HEK293 (cell line): Measurements from ENCODE around the gene ELOVL1.

Source experiments
- BCL11A ChIP-seq: fragments of 450-650 bp; formaldehyde crosslinking; IDR thresholded peaks from 2 replicates; pipeline ENCODE4 v1.5.1; 2016; ENCODE audit warnings: low read depth, missing biosample characterization, missing genetic modification characterization
- GLIS1 ChIP-seq: fragments of 450-650 bp; formaldehyde crosslinking; IDR thresholded peaks from 2 replicates; pipeline ENCODE4 v1.5.1; 2016; ENCODE audit warnings: missing biosample characterization, missing genetic modification characterization
- GLIS2 ChIP-seq: fragments of 450-650 bp; formaldehyde crosslinking; IDR thresholded peaks from 2 replicates; pipeline ENCODE4 v1.5.1; 2016; ENCODE audit warnings: missing biosample characterization, missing genetic modification characterization
- KLF7 ChIP-seq: fragments of 450-650 bp; formaldehyde crosslinking; IDR thresholded peaks from 2 replicates; pipeline ENCODE4 v1.5.1; 2016; ENCODE audit warnings: missing biosample characterization, missing genetic modification characterization, borderline replicate concordance
- MEIS1 ChIP-seq: sonication (generic); formaldehyde crosslinking; IDR thresholded peaks from 2 replicates; pipeline ENCODE4 v1.8.1; 2022; ENCODE audit warnings: missing genetic modification reagents, mild to moderate bottlenecking, borderline replicate concordance
- PRDM1 ChIP-seq: fragments of 450-650 bp; formaldehyde crosslinking; IDR thresholded peaks from 2 replicates; pipeline ENCODE4; 2016; ENCODE audit warnings: missing biosample characterization, missing genetic modification characterization
- ZNF114 ChIP-seq: fragments of 450-650 bp; formaldehyde crosslinking; IDR thresholded peaks from 2 replicates; pipeline ENCODE4 v1.5.0; 2017; ENCODE audit warnings: missing biosample characterization, missing genetic modification characterization
- ZNF146 ChIP-seq: fragments of 450-650 bp; formaldehyde crosslinking; IDR thresholded peaks from 2 replicates; pipeline ENCODE4 v1.5.1; 2016; ENCODE audit warnings: missing biosample characterization, missing genetic modification characterization
- ZNF157 ChIP-seq: fragments of 450-650 bp; formaldehyde crosslinking; IDR thresholded peaks from 2 replicates; pipeline ENCODE4 v1.5.1; 2016; ENCODE audit warnings: missing biosample characterization, missing genetic modification characterization
- ZNF175 ChIP-seq: fragments of 450-650 bp; formaldehyde crosslinking; IDR thresholded peaks from 2 replicates; pipeline ENCODE4 v1.5.1; 2016; ENCODE audit warnings: missing biosample characterization, missing genetic modification characterization
- ZNF558 ChIP-seq: fragments of 450-650 bp; formaldehyde crosslinking; IDR thresholded peaks from 2 replicates; pipeline ENCODE4 v1.5.1; 2016; ENCODE audit warnings: missing biosample characterization, missing genetic modification characterization
- ZNF623 ChIP-seq: fragments of 450-650 bp; formaldehyde crosslinking; IDR thresholded peaks from 2 replicates; pipeline ENCODE4 v1.5.1; 2016; ENCODE audit warnings: missing biosample characterization, missing genetic modification characterization
- ZNF707 ChIP-seq: fragments of 450-650 bp; formaldehyde crosslinking; IDR thresholded peaks from 2 replicates; pipeline ENCODE4 v1.5.1; 2016; ENCODE audit warnings: missing biosample characterization, missing genetic modification characterization
- ZNF776 ChIP-seq: fragments of 450-650 bp; formaldehyde crosslinking; IDR thresholded peaks from 2 replicates; pipeline ENCODE4 v1.5.0; 2017; ENCODE audit warnings: missing biosample characterization, missing genetic modification characterization, borderline replicate concordance
- ZNF785 ChIP-seq: fragments of 450-650 bp; formaldehyde crosslinking; IDR thresholded peaks from 2 replicates; pipeline ENCODE4 v1.5.1; 2016; ENCODE audit warnings: missing biosample characterization, missing genetic modification characterization
- ZSCAN30 ChIP-seq: fragments of 450-650 bp; IDR thresholded peaks from 2 replicates; pipeline ENCODE4 v1.5.1; 2018; ENCODE audit warnings: missing biosample characterization, mild to moderate bottlenecking, missing genetic modification characterization, moderate library complexity
- TF ChIP-seq, protein P1 (sequence below): fragments of 450-650 bp; formaldehyde crosslinking; conservative IDR thresholded peaks from 2 replicates; pipeline ENCODE4 v1.5.1; 2016; ENCODE audit warnings: low read depth, missing biosample characterization, missing genetic modification characterization
- TF ChIP-seq, protein P2 (sequence below): fragments of 450-650 bp; formaldehyde crosslinking; IDR thresholded peaks from 2 replicates; pipeline ENCODE4 v1.5.1; 2016; ENCODE audit warnings: missing biosample characterization, missing genetic modification characterization
- TF ChIP-seq, protein P3 (sequence below): fragments of 450-650 bp; formaldehyde crosslinking; IDR thresholded peaks from 2 replicates; pipeline ENCODE4 v1.5.1; 2016; ENCODE audit warnings: missing biosample characterization, missing genetic modification characterization
- TF ChIP-seq, protein P4 (sequence below): fragments of 450-650 bp; formaldehyde crosslinking; IDR thresholded peaks from 2 replicates; pipeline ENCODE4 v1.5.1; 2017; ENCODE audit warnings: missing biosample characterization, missing genetic modification characterization
- TF ChIP-seq, protein P5 (sequence below): fragments of 450-650 bp; formaldehyde crosslinking; IDR thresholded peaks from 2 replicates; pipeline ENCODE4 v1.5.1; 2017; ENCODE audit warnings: missing biosample characterization, missing genetic modification characterization
- TF ChIP-seq, protein P6 (sequence below): fragments of 450-650 bp; formaldehyde crosslinking; optimal IDR thresholded peaks from 2 replicates; pipeline ENCODE3; 2016; ENCODE audit warnings: missing biosample characterization, mild to moderate bottlenecking, missing genetic modification characterization
- TF ChIP-seq, protein P7 (sequence below): fragments of 450-650 bp; formaldehyde crosslinking; IDR thresholded peaks from 2 replicates; pipeline ENCODE4 v1.5.1; 2016; ENCODE audit warnings: missing biosample characterization, missing genetic modification characterization

ELOVL1 gene

DNA sequence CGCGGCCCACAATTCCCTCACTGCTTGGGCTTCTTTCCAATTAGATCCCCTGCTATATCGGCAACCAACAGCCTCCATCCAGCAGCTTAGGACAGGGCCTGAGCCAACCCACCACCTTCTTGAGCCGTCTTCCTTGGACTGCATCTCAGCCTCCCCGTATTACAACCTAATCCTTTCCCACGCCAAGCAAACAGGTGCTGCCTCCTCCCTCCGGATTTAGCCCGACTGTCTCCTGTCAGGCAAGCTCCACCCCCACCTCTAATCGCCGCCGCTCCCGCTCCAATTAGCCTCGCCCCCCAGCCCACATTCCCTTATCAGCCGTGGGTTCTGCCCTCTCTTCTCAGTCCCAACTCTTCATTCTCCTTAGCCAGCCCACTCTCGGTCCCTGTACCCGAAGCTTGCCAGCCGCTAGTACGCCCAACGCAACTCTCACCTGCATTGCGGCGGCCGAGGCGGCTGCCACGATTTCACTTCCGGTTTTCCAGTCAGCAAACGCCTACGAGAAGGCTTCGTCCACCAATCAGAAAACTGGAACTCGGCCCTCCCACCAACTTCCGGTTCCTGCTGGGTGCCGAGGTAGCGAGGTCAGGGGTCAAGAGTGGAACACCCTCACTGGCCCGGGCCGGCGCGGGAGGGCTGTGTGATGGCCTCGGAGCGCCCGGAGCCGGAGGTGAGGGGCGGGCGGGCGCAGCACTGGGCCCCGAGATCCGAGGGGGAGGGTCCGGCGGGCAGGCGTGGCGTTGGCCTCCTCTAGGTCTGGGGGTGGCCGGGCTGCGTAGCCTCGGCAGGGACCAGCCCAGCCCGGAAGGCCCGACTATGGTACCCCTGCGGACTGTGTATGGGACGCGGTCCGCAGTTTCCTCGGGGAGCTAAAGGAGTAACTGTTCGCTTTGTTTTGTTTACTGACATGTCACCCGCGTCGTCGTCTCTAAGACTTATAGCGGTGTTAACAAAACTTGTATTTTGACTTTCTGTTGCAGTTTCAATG lies 21.8 kb upstream of the ELOVL1 start, which contains the start of the genes MED8 and SZT2 (continued):
- TF ChIP-seq, protein P1, sequence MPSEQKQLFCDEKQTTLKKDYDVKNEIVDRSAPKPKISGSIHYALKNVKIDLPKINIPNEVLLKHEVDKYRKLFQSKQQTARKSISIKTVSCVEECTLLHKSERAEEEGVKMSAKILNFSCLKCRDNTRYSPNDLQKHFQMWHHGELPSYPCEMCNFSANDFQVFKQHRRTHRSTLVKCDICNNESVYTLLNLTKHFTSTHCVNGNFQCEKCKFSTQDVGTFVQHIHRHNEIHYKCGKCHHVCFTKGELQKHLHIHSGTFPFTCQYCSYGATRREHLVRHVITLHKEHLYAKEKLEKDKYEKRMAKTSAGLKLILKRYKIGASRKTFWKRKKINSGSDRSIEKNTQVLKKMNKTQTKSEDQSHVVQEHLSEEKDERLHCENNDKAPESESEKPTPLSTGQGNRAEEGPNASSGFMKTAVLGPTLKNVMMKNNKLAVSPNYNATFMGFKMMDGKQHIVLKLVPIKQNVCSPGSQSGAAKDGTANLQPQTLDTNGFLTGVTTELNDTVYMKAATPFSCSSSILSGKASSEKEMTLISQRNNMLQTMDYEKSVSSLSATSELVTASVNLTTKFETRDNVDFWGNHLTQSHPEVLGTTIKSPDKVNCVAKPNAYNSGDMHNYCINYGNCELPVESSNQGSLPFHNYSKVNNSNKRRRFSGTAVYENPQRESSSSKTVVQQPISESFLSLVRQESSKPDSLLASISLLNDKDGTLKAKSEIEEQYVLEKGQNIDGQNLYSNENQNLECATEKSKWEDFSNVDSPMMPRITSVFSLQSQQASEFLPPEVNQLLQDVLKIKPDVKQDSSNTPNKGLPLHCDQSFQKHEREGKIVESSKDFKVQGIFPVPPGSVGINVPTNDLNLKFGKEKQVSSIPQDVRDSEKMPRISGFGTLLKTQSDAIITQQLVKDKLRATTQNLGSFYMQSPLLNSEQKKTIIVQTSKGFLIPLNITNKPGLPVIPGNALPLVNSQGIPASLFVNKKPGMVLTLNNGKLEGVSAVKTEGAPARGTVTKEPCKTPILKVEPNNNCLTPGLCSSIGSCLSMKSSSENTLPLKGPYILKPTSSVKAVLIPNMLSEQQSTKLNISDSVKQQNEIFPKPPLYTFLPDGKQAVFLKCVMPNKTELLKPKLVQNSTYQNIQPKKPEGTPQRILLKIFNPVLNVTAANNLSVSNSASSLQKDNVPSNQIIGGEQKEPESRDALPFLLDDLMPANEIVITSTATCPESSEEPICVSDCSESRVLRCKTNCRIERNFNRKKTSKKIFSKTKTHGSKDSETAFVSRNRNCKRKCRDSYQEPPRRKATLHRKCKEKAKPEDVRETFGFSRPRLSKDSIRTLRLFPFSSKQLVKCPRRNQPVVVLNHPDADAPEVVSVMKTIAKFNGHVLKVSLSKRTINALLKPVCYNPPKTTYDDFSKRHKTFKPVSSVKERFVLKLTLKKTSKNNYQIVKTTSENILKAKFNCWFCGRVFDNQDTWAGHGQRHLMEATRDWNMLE (tag by site-specific recombination): peak; percentile 94
- TF ChIP-seq ZSCAN30 (peak; percentile 64; the same call in 1 of the 2 replicates), BCL11A (tag by site-specific recombination) (peak; percentile 97), ZNF114 (tag by site-specific recombination) (no peak), GLIS1 (peak; percentile 60), ZNF785 (no peak), GLIS2 (tag by site-specific recombination) (peak; percentile 88), ZNF157 (tag by site-specific recombination) (no peak), ZNF623 (tag by site-specific recombination) (no peak), PRDM1 (tag by site-specific recombination) (peak; percentile 84), ZNF146 (no peak), ZNF175 (no peak), ZNF707 (tag by site-specific recombination) (no peak), KLF7 (tag by site-specific recombination) (no peak), MEIS1 (CRISPR knock-in tag) (no peak), ZNF558 (tag by site-specific recombination) (no peak), ZNF776 (tag by site-specific recombination) (no peak)
- TF ChIP-seq, protein P2, sequence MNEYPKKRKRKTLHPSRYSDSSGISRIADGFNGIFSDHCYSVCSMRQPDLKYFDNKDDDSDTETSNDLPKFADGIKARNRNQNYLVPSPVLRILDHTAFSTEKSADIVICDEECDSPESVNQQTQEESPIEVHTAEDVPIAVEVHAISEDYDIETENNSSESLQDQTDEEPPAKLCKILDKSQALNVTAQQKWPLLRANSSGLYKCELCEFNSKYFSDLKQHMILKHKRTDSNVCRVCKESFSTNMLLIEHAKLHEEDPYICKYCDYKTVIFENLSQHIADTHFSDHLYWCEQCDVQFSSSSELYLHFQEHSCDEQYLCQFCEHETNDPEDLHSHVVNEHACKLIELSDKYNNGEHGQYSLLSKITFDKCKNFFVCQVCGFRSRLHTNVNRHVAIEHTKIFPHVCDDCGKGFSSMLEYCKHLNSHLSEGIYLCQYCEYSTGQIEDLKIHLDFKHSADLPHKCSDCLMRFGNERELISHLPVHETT: no peak
- TF ChIP-seq, protein P3, sequence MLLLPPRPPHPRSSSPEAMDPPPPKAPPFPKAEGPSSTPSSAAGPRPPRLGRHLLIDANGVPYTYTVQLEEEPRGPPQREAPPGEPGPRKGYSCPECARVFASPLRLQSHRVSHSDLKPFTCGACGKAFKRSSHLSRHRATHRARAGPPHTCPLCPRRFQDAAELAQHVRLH (tag by site-specific recombination): peak; percentile 100
- TF ChIP-seq, protein P4, sequence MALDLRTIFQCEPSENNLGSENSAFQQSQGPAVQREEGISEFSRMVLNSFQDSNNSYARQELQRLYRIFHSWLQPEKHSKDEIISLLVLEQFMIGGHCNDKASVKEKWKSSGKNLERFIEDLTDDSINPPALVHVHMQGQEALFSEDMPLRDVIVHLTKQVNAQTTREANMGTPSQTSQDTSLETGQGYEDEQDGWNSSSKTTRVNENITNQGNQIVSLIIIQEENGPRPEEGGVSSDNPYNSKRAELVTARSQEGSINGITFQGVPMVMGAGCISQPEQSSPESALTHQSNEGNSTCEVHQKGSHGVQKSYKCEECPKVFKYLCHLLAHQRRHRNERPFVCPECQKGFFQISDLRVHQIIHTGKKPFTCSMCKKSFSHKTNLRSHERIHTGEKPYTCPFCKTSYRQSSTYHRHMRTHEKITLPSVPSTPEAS: 0 out of 2 replicates have a peak, but pooled peaks have one; percentile 9
- TF ChIP-seq, protein P5, sequence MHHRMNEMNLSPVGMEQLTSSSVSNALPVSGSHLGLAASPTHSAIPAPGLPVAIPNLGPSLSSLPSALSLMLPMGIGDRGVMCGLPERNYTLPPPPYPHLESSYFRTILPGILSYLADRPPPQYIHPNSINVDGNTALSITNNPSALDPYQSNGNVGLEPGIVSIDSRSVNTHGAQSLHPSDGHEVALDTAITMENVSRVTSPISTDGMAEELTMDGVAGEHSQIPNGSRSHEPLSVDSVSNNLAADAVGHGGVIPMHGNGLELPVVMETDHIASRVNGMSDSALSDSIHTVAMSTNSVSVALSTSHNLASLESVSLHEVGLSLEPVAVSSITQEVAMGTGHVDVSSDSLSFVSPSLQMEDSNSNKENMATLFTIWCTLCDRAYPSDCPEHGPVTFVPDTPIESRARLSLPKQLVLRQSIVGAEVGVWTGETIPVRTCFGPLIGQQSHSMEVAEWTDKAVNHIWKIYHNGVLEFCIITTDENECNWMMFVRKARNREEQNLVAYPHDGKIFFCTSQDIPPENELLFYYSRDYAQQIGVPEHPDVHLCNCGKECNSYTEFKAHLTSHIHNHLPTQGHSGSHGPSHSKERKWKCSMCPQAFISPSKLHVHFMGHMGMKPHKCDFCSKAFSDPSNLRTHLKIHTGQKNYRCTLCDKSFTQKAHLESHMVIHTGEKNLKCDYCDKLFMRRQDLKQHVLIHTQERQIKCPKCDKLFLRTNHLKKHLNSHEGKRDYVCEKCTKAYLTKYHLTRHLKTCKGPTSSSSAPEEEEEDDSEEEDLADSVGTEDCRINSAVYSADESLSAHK (tag by site-specific recombination): 0 out of 2 replicates have a peak, but pooled peaks have one; percentile 19
- TF ChIP-seq, protein P6, sequence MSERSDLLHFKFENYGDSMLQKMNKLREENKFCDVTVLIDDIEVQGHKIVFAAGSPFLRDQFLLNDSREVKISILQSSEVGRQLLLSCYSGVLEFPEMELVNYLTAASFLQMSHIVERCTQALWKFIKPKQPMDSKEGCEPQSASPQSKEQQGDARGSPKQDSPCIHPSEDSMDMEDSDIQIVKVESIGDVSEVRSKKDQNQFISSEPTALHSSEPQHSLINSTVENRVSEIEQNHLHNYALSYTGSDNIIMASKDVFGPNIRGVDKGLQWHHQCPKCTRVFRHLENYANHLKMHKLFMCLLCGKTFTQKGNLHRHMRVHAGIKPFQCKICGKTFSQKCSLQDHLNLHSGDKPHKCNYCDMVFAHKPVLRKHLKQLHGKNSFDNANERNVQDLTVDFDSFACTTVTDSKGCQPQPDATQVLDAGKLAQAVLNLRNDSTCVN: peak; percentile 41
- TF ChIP-seq, protein P7, sequence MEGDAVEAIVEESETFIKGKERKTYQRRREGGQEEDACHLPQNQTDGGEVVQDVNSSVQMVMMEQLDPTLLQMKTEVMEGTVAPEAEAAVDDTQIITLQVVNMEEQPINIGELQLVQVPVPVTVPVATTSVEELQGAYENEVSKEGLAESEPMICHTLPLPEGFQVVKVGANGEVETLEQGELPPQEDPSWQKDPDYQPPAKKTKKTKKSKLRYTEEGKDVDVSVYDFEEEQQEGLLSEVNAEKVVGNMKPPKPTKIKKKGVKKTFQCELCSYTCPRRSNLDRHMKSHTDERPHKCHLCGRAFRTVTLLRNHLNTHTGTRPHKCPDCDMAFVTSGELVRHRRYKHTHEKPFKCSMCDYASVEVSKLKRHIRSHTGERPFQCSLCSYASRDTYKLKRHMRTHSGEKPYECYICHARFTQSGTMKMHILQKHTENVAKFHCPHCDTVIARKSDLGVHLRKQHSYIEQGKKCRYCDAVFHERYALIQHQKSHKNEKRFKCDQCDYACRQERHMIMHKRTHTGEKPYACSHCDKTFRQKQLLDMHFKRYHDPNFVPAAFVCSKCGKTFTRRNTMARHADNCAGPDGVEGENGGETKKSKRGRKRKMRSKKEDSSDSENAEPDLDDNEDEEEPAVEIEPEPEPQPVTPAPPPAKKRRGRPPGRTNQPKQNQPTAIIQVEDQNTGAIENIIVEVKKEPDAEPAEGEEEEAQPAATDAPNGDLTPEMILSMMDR (tag by site-specific recombination): no peak
